ENCODE measurements around the gene PRR19. TPM values are rescaled to one million over a fixed set of nuclear protein-coding genes. Genes with fewer than 3 reads are reported as not detected.

Gene PRR19
- total RNA-seq, 1 experiment from 2014 or later: 2.1 TPM

DNA sequence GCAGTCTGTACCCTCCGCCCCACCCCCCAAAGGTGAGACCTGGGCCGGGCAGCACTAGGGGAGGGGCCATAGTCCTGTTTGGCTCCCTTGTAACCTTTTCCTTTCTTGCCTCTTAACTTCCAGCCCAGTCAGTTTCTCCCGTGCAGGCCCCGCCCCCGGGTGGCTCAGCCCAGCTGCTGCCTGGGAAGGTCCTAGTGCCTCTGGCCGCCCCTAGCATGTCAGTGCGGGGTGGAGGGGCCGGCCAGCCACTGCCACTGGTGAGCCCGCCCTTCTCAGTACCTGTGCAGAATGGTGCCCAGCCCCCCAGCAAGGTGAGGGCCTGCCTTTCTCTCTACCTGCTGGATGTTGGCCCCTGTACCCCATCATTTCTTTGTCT, 10.5 kb upstream of the PRR19 start:
- DNase-seq (ENCODE audit: low spot score): peak; percentile 37
- in situ Hi-C loops (cut with HindIII; ENCODE audit: low sequenced_read_pairs): no loop called here

DNA sequence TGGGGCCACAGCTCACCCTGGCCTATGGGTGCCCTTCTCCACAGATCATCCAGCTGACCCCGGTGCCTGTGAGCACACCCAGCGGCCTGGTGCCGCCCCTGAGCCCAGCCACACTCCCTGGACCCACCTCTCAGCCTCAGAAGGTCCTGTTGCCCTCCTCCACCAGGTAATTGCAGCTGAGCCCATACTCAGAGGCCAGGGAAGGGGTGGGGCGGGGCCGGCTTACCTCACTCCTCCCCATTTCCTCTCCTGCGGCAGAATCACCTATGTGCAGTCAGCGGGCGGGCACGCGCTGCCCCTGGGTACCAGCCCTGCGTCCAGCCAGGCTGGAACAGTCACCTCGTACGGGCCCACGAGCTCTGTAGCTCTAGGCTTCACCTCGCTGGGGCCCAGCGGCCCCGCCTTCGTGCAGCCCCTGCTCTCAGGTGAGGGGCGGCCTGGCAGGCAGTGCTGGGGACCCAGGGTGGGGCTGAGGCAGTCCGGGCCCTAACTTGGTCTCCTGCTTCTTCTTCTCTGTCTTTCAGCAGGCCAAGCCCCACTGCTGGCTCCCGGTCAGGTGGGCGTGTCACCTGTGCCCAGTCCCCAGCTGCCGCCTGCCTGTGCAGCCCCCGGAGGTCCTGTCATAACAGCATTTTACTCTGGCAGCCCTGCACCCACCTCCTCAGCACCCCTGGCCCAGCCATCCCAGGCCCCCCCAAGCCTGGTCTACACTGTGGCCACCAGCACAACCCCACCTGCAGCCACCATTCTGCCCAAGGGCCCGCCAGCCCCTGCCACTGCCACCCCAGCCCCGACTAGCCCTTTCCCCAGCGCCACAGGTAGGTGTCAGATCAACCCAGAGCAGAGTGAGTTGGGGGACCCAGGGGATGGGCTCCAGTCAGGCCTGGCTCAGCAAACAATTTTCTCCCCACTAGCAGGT, 9.6 kb upstream of the PRR19 start:
- in situ Hi-C loops (cut with HindIII; ENCODE audit: low sequenced_read_pairs): no loop called here
- no peak for DNase-seq (ENCODE audit: low spot score)

DNA sequence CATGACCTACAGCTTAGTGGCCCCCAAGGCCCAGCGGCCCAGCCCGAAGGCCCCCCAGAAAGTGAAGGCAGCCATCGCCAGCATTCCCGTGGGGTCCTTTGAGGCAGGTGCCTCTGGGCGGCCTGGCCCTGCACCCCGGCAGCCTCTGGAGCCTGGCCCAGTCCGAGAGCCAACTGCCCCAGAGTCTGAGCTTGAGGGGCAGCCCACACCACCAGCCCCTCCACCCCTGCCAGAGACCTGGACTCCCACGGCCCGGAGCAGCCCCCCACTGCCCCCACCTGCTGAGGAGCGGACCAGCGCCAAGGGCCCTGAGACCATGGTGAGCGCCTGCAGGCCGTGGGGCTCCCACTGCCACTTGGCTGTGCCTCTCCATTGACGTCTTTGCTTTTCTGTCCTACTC, 9.0 kb upstream of the PRR19 start:
- in situ Hi-C loops (cut with HindIII; ENCODE audit: low sequenced_read_pairs): no loop called here
- no peak for DNase-seq (ENCODE audit: low spot score)

DNA sequence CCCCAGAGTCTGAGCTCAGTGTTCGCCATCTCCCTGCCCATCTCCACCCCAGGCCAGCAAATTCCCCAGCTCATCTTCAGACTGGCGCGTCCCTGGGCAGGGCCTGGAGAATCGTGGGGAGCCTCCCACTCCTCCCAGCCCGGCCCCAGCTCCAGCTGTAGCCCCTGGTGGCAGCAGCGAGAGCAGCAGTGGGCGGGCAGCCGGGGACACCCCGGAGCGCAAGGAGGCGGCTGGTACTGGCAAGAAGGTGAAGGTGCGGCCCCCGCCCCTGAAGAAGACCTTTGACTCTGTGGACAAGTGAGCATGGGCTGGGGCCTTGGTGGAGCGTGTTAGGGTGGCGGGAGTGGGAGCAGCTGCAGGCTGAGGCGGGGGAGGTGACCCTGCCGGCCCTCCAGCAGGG, 8.4 kb upstream of the PRR19 start:
- in situ Hi-C loops (cut with HindIII; ENCODE audit: low sequenced_read_pairs): no loop called here
- no peak for DNase-seq (ENCODE audit: low spot score)

- in situ Hi-C loops (cut with HindIII; ENCODE audit: low sequenced_read_pairs): no loop called here
- no peak for DNase-seq (ENCODE audit: low spot score)
Observed at GRCh38 chr19:42293948-42294347, 8.0 kb upstream of the PRR19 start.

DNA sequence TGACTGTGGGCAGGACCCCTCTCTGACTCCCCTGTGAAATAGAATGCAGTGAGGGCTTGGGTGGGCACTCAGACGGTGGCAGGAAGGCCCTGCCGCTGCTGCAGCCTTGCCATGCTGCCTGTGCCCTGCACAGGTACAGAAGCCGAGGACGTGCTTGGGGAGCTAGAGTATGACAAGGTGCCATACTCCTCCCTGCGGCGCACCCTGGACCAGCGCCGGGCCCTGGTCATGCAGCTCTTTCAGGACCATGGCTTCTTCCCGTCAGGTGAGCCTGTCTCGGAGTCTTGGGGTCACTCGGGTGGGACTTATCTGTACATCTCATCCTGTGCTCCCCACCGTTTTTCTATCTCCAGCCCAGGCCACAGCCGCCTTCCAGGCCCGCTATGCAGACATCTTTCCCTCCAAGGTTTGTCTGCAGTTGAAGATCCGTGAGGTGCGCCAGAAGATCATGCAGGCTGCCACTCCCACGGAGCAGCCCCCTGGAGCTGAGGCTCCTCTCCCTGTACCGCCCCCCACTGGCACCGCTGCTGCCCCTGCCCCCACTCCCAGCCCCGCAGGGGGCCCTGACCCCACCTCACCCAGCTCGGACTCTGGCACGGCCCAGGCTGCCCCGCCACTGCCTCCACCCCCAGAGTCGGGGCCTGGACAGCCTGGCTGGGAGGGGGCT, 7.3 kb upstream of the PRR19 start:
- in situ Hi-C loops (cut with HindIII; ENCODE audit: low sequenced_read_pairs): no loop called here
- no peak for DNase-seq (ENCODE audit: low spot score)

GRCh38 chr19:42295342-42295741, 6.6 kb upstream of the PRR19 start:
- in situ Hi-C loops (cut with HindIII; ENCODE audit: low sequenced_read_pairs): no loop called here
- DNase-seq (ENCODE audit: low spot score): no peak

DNA sequence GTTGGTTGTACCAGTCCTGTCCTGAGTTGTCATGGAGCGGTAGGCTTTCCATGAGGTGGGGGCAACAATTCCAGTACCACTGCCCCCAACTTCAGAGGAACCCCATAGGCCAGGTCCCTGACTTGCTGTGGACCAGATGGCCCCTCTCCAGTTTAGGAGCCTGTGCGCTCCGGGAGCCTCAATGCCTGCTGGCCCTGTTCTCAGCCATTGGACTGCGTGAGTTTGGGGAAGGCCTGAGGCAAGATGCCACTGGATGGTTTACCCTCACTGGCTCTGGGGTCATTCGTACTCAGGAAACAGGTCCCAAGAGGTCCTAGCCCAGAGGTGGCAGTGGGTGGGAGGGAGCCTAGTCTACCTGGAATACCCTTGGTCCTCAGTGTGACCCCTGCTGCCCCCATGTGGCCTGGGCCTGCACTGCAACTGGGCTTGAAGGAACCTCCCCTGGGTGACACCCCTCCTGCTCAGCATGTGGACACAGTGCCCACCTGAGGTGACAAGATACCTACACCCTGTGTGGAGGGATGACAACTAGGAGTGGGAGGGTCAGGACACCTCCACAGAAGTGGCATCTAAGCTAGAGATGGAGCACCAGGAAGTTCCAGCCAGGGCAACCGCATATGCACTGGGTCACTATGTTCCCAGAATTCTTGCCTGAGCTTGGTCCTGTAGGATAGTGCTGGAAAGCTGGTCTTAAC, 6.0 kb upstream of the PRR19 start:
- in situ Hi-C loops (cut with HindIII; ENCODE audit: low sequenced_read_pairs): no loop called here
- peak; percentile 84 for DNase-seq (ENCODE audit: low spot score)

- in situ Hi-C loops (cut with HindIII; ENCODE audit: low sequenced_read_pairs): no loop called here
- DNase-seq (ENCODE audit: low spot score): no peak
Observed at GRCh38 chr19:42297039-42297438, 4.9 kb upstream of the PRR19 start.

- peak; percentile 65 for DNase-seq (ENCODE audit: low spot score)
- in situ Hi-C loops (cut with HindIII; ENCODE audit: low sequenced_read_pairs): no loop called here
Observed at GRCh38 chr19:42303101-42303464, 1.2 kb downstream of the PRR19 start.

GRCh38 chr19:42303876-42304275, 1.9 kb downstream of the PRR19 start:
- DNase-seq (ENCODE audit: low spot score): no peak
- in situ Hi-C loops (cut with HindIII; ENCODE audit: low sequenced_read_pairs): no loop called here

- in situ Hi-C loops (cut with HindIII; ENCODE audit: low sequenced_read_pairs): no loop called here
- no peak for DNase-seq (ENCODE audit: low spot score)
Observed at GRCh38 chr19:42306646-42307045, 4.7 kb downstream of the PRR19 start.

DNA sequence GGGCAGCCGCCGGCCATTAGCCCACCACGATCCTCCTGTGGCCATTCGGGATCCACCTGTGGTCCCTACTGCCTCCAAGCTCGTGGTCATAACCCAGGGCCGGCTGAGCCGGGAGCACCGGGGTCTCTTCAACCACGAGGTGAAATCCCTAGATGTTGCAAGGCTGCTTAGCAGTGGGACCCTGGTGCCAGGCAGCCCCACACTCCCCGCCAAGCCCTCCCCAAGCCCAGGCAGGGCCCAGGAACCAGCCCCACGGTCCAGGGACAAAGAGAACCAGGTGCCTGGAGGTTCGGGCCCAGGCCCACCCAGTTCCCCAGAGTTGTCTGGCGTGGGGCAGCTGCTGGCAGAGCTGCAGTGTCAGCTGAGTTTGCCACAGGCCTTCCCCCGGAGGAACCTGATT, 7.8 kb downstream of the PRR19 start:
- no peak for DNase-seq (ENCODE audit: low spot score)
- in situ Hi-C loops (cut with HindIII; ENCODE audit: low sequenced_read_pairs): no loop called here

DNA sequence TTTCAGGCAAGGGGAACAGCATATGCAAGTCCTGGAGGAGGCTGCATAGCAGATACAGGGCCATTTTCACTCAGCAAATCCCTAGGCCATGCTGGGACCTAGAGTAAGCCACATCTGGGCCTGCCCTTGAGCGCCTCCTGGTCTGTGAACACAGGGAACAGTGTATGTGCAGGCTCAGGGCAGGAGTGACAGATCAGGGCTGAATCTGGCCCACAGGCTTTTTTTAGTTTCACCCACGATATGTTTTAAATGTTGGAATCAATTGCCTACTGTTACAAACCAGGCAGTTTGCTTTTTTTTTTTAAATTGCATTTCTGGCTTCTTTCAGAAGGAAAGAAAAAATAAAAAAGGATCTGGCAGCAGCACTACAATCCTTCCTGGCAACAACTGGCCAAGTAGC, 9.7 kb downstream of the PRR19 start:
- no peak for DNase-seq (ENCODE audit: low spot score)
- in situ Hi-C loops (cut with HindIII; ENCODE audit: low sequenced_read_pairs): no loop called here

DNA sequence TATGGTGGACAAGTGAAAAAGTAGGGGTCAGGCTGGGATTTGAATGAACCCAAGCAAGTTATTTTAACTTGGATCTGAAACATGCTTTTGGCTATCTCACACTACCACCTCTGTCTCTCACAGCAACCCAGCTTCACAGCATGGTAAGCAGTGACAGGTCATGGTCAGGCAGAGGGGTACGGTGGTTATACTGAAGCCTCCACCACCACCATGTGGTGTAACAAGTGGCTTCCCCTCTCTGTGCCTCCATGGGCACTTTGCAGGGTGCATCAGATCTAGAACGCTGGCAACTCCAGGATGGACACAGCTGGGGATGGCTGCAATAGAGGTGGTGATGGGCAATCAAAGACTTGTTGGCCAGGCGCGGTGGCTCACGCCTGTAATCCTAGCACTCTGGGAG, 10.4 kb downstream of the PRR19 start:
- DNase-seq (ENCODE audit: low spot score): no peak
- in situ Hi-C loops (cut with HindIII; ENCODE audit: low sequenced_read_pairs): no loop called here

DNA sequence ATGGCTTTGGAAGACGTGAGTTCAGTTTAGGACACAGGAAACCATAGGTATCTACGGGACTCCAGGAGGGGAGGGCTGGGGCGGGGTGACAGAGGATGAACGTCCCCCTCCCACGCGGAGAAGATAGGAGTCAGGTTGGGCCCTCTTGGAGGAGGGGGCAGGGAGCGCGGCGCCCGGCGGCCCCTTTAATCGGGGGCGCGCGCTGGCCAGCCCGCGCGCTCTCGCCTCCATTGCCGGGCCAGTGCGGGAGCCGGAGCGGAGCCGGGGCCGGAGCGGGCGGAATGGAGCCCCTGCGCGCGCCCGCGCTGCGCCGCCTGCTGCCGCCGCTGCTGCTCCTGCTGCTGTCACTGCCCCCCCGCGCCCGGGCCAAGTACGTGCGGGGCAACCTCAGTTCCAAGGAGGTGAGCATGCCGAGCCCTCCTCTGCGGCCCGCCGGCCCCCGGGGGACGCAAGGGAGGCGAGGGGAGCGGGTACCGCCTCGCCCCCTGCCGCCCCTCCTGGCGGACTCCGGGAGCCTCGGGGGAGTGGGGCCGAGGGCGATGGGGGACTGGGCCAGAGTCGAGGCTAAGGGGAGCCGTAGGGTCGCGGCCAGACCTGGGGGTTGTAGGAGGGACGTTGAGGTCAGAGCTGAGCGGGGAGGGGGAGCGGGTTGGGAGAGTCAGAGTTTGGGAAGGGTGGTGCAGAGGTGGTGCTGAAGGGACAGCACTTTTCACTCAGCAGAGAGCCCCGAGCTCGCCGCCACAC, 11.3 kb downstream of the PRR19 start, which contains the start of gene TMEM145:
TMEM145 (plus strand) TSS at position 214 of the 744 bp plus-strand sequence; CDS start at position 282, 68 bp downstream.
- DNase-seq (ENCODE audit: low spot score): peak; percentile 76
- in situ Hi-C loops (cut with HindIII; ENCODE audit: low sequenced_read_pairs): no loop called here

- peak; percentile 58 for DNase-seq (ENCODE audit: low spot score)
Observed at GRCh38 chr19:42313840-42314755, 12.2 kb downstream of the PRR19 start.

GRCh38 chr19:42315024-42315423, 13.1 kb downstream of the PRR19 start:
- in situ Hi-C loops (cut with HindIII; ENCODE audit: low sequenced_read_pairs): no loop called here
- no peak for DNase-seq (ENCODE audit: low spot score)

More at GRCh38 chr19:42313840-42314755, 12.2 kb downstream of the PRR19 start:
- in situ Hi-C loops (cut with HindIII; ENCODE audit: low sequenced_read_pairs): no loop called here

Measured in G401 (cell line).